K562 (cell line): Measurements from ENCODE around the gene PLXNB2. TPM values are rescaled to one million over a fixed set of nuclear protein-coding genes. Genes with fewer than 3 reads are reported as not detected.

Experiments
- ATAC-seq: fragments of 200-7000 bp; cut with Tn5 transposase; 3 replicates; pipeline ENCODE4 v1.9.1; 2020; ENCODE audit warnings: moderate library complexity
- BruUV-seq: library from RNA; stranded (reverse); fragments of 400-500 nt; replicated peaks from 2 replicates; lab custom pipeline; 2021; lab: Mats Ljungman, UMichigan
- CTCF ChIA-PET: fragments of 300-600 bp; formaldehyde crosslinking; extraction: SDS; loops from one replicate; lab custom pipeline; 2021; ENCODE audit warnings: low intra/inter-chr PET ratio; lab: Yijun Ruan, JAX
- POLR2A ChIA-PET: fragments of 300-600, 350-650 bp; sonication (Branson Sonifier 250); formaldehyde crosslinking; extraction: SDS; loops from one replicate; lab custom pipeline; 2021; ENCODE audit warnings: antibody characterized with exemption, inconsistent platforms; lab: Yijun Ruan, JAX
- DNase-seq, 4 experiments: peaks; one replicate each; pipeline versions ENCODE4 v3.0.0 to v3.0.0-alpha.2; 2011 to 2018; ENCODE audit warnings: low spot score in 3 of 4, mixed read lengths in 3 of 4; ENCODE audit errors: extremely low read depth in 1 of 4
- FAIRE-seq: peaks from 2 replicates; lab custom pipeline; 2011; peaks lifted over from hg19 to GRCh38; lab: Jason Lieb, UNC
- H2AFZ ChIP-seq: 2 replicates; pipeline ENCODE4 v1.6.0; 2011; ENCODE audit warnings: low read depth, low read length, control low read depth, inconsistent platforms
- H3K27ac ChIP-seq: fragments of 200-600 bp; 3 replicates; pipeline ENCODE4 v1.8.0; 2011; ENCODE audit warnings: low read depth, mild to moderate bottlenecking, control low read depth, inconsistent platforms, low read length, moderate library complexity, mixed read lengths; ENCODE audit errors: extremely low read depth
- H3K27me3 ChIP-seq, 2 experiments: fragments of 300-600 bp in 1 of 2; 2 replicates in 1 of 2; 3 replicates in 1 of 2; pipeline versions ENCODE4 v1.6.0 to v1.8.0; 2011; ENCODE audit warnings: inconsistent platforms in 2 of 2, low read length in 2 of 2, mild to moderate bottlenecking in 1 of 2, mixed read lengths in 1 of 2, moderate library complexity in 1 of 2; ENCODE audit not compliant: control insufficient read depth in 2 of 2, insufficient read depth in 2 of 2
- H3K36me3 ChIP-seq: fragments of 300-600 bp; 3 replicates; pipeline ENCODE4 v1.8.0; 2011; ENCODE audit warnings: mild to moderate bottlenecking, low read length, inconsistent platforms; ENCODE audit not compliant: control insufficient read depth, insufficient read depth
- H3K4me1 ChIP-seq, 2 experiments: fragments of 200-600 bp in 1 of 2; replicated peaks in 1 of 2; 2 replicates in 1 of 2; 3 replicates in 1 of 2; pipeline versions ENCODE4 v1.5.1 to v1.8.0; 2011; ENCODE audit warnings: inconsistent platforms in 2 of 2, low read length in 2 of 2, mild to moderate bottlenecking in 1 of 2, mixed read lengths in 1 of 2, moderate library complexity in 1 of 2; ENCODE audit not compliant: control insufficient read depth in 2 of 2, insufficient read depth in 2 of 2
- H3K4me2 ChIP-seq: 2 replicates; pipeline ENCODE4 v1.6.1; 2011; ENCODE audit warnings: low read length, control low read depth, inconsistent platforms, mixed read lengths; ENCODE audit not compliant: insufficient read depth
- H3K4me3 ChIP-seq: fragments of 200-600 bp; sonication (generic), shearing (Covaris generic); 2 replicates; pipeline ENCODE4 v1.5.1; 2016; ENCODE audit warnings: control low read depth, inconsistent platforms
- H3K79me2 ChIP-seq: fragments of 200-600 bp; 3 replicates; pipeline ENCODE4 v1.8.0; 2011; ENCODE audit warnings: low read length, inconsistent platforms; ENCODE audit not compliant: control insufficient read depth, insufficient read depth
- H3K9ac ChIP-seq, 2 experiments: 2 replicates each; pipeline versions ENCODE4 v1.6.0 to v1.6.1; 2011; ENCODE audit warnings: low read depth in 2 of 2, low read length in 2 of 2, control low read depth in 1 of 2, inconsistent platforms in 1 of 2, mild to moderate bottlenecking in 1 of 2, mixed read lengths in 1 of 2; ENCODE audit not compliant: insufficient read depth in 1 of 2
- H3K9me1 ChIP-seq: one replicate; pipeline ENCODE4 v1.6.0; 2011; ENCODE audit warnings: inconsistent platforms, mild to moderate bottlenecking, low read length, moderate library complexity; ENCODE audit not compliant: control insufficient read depth, insufficient read depth
- H3K9me3 ChIP-seq: replicated peaks from 2 replicates; pipeline ENCODE4 v1.5.1; 2011; ENCODE audit warnings: low read depth, low read length, inconsistent platforms; ENCODE audit not compliant: control insufficient read depth, insufficient read depth
- H4K20me1 ChIP-seq: replicated peaks from 2 replicates; pipeline ENCODE4 v1.6.1; 2011; ENCODE audit warnings: low read length, inconsistent platforms, mixed read lengths; ENCODE audit not compliant: control insufficient read depth, insufficient read depth
- FOXP1 ChIP-seq: sonication (generic); formaldehyde crosslinking; IDR thresholded peaks from 2 replicates; pipeline ENCODE4 v1.8.0; 2022; ENCODE audit warnings: mild to moderate bottlenecking, missing genetic modification reagents
- HNRNPH1 ChIP-seq: fragments of 200-400 bp; formaldehyde crosslinking; optimal IDR thresholded peaks from 2 replicates; pipeline ENCODE3; 2017; ENCODE audit warnings: low read depth, mild to moderate bottlenecking, low read length, moderate library complexity
- LARP7 ChIP-seq: fragments of 450-650 bp; IDR thresholded peaks from 2 replicates; pipeline ENCODE4 v1.6.1; 2016
- SIN3A ChIP-seq, 2 experiments: fragments of 150-350 bp in 1 of 2; IDR thresholded peaks; 2 replicates each; pipeline ENCODE4 v1.6.1; 2011 to 2016; ENCODE audit warnings: borderline replicate concordance in 2 of 2, low read depth in 2 of 2, low read length in 2 of 2, mild to moderate bottlenecking in 2 of 2, moderate library complexity in 2 of 2; ENCODE audit not compliant: control insufficient read depth in 1 of 2
- ZNF121 ChIP-seq: sonication (generic); formaldehyde crosslinking; conservative IDR thresholded peaks from 2 replicates; pipeline ENCODE4 v1.8.0; 2022; ENCODE audit warnings: missing genetic modification reagents
- WGBS: fragments of 100-300 bp; shearing (Covaris generic); methylation state at CpG from one replicate; pipeline ENCODE4 v1.1.6; 2016; ENCODE audit warnings: low coverage, mixed read lengths; ENCODE audit not compliant: insufficient coverage; ENCODE audit errors: missing lambda C conversion rate; 5-methylcytosine and 5-hydroxymethylcytosine counted together
- in situ Hi-C: fragments of 300-500 bp; cut with MboI; formaldehyde crosslinking; loops from 4 replicates; pipeline ENCODE4 v1.15.0; 2018; ENCODE audit warnings: inconsistent platforms, mixed read lengths
- intact Hi-C: fragments of 100-400 bp; cut with micrococcal nuclease; formaldehyde crosslinking; loops from 2 replicates; pipeline ENCODE4 v1.14.2; 2022
- polyA plus RNA-seq, 8 experiments: library from polyadenylated mRNA; depleted of rRNA in 4 of 8; stranded (reverse) in 5 of 8; unstranded in 3 of 8; fragments of >200 nt; fragmentation: Nextera tagmentation in 2 of 8; fragmentation: Illumina TruSeq in 1 of 8; extraction: Ambion mirVana in 2 of 8; extraction: Trizol in 1 of 8; gene quantifications; 2 replicates each; pipeline versions ENCODE4 v1.2.1 to v1.2.3, GENCODE V29; 2011 to 2014; ENCODE audit warnings: inconsistent platforms in 1 of 8, missing spikeins in 1 of 8
- total RNA-seq, 7 experiments: library from RNA; depleted of rRNA in 6 of 7; stranded (reverse); fragments of >200 nt in 6 of 7; fragmentation: Illumina TruSeq in 2 of 7; extraction: Trizol in 2 of 7; gene quantifications; 2 replicates each; pipeline versions ENCODE4 v1.2.1 to v1.2.3, GENCODE V29; 2011 to 2021; ENCODE audit warnings: low replicate concordance in 1 of 7
- TF ChIP-seq, protein P1 (sequence below): fragments of 200-400 bp; formaldehyde crosslinking; IDR thresholded peaks from 2 replicates; pipeline ENCODE4 v1.6.1; 2017; ENCODE audit warnings: mild to moderate bottlenecking, low read depth, low read length, moderate library complexity

Gene PLXNB2
- total and polyA plus RNA-seq, 9 of the 15 experiments (the other 6 are each of a cell fraction or from before 2014, with no cell fraction given): 0.15 to 45.1 (median 13.6) TPM

DNA sequence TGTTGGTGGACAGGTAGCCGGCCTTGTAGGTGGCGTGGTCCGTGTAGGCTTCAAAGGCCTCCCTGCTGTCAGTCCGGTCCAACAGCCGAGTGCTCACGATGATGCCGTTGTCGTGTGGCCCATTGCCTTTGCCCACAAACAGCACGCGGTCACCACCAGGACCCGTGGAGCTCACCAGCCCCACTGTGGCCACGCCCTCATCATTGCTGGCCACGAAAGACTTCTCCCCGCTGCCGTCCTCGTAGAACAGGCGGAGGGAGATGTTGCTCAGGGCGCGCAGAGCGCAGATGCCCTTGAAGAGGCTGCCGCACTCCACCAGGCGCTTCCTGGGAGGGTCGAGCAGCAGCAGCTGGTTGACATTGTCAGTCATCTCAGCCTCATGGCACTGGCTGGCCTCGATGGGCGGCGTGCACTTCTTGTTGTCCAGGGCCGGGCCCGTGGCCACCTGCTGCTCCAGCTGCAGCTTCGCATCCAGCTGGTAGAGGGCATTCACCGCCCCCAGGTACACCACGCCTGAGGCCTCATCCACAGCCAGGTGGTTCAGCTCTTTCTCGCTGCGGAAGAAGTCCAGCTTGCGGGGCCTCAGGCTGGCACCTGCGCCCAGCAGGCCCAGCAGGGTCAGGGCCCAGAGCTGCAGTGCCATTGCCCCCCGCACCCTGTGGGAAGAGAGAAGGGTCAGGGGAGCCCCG lies 17.4 kb downstream of the PLXNB2 start:
- in situ Hi-C loops: no loop called here
- POLR2A ChIA-PET: no interaction called here
- no peak for FAIRE-seq

More for the DNA sequence above, 17.4 kb downstream of the PLXNB2 start:
- no peaks in the 10 kb centered on the region for H3K9me1 ChIP-seq
- no peak overlapping the region for H3K4me2 ChIP-seq
- TF ChIP-seq, protein P1, sequence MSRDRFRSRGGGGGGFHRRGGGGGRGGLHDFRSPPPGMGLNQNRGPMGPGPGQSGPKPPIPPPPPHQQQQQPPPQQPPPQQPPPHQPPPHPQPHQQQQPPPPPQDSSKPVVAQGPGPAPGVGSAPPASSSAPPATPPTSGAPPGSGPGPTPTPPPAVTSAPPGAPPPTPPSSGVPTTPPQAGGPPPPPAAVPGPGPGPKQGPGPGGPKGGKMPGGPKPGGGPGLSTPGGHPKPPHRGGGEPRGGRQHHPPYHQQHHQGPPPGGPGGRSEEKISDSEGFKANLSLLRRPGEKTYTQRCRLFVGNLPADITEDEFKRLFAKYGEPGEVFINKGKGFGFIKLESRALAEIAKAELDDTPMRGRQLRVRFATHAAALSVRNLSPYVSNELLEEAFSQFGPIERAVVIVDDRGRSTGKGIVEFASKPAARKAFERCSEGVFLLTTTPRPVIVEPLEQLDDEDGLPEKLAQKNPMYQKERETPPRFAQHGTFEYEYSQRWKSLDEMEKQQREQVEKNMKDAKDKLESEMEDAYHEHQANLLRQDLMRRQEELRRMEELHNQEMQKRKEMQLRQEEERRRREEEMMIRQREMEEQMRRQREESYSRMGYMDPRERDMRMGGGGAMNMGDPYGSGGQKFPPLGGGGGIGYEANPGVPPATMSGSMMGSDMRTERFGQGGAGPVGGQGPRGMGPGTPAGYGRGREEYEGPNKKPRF: no peak
- no peak for TF ChIP-seq ZNF121 (CRISPR knock-in tag)
- no peak for TF ChIP-seq LARP7
- TF ChIP-seq FOXP1 (CRISPR knock-in tag): no peak
- TF ChIP-seq SIN3A (IDR thresholded peaks at IDR 0.05; ENCODE audit: borderline replicate concordance in 2 of 2, control insufficient read depth in 1 of 2, low read depth in 2 of 2, low read length in 2 of 2): no peak
- TF ChIP-seq HNRNPH1: no peak
- no peaks in the 10 kb centered on the region for H4K20me1 ChIP-seq
- H3K4me3 ChIP-seq: no peak overlapping the region
- 92% methylated on average over 17 of the region's 37 CpGs for WGBS
- no peak overlapping the region for H3K27ac ChIP-seq
- H3K36me3 ChIP-seq: peaks cover 26% of the 10 kb centered on the region; the same call in 1 of the 3 replicates
- no peak overlapping the region for H2AFZ ChIP-seq
- intact Hi-C loops: no loop called here
- no peaks in the 10 kb centered on the region for H3K9me3 ChIP-seq
- ATAC-seq: no peak
- DNase-seq: no peak
- H3K9ac ChIP-seq: no peak overlapping the region
- BruUV-seq: no TSS peak
- no peaks in the 10 kb centered on the region for H3K27me3 ChIP-seq
- no peaks in the 10 kb centered on the region; the same call in 1 of the 3 replicates for H3K79me2 ChIP-seq
- CTCF ChIA-PET: no interaction called here
- H3K4me1 ChIP-seq: peaks cover 0 to 37% of the 10 kb centered on the region in 2 experiments; a peak in 2 of 5 replicates
